Omental fat pad (tissue), 4 donors: ENCODE measurements around the gene FAM3B. TPM values are rescaled to one million over a fixed set of nuclear protein-coding genes. Genes with fewer than 3 reads are reported as not detected.

Experiments used
- ATAC-seq: fragments of 150-250 bp; one replicate; pipeline ENCODE4 v1.9.1; 2016; ENCODE audit warnings: mild to moderate bottlenecking, moderate library complexity; ENCODE audit not compliant: low FRiP score
- DNase-seq: peaks from one replicate; pipeline ENCODE4 v3.0.0-alpha.2; 2019; ENCODE audit warnings: low spot score
- CTCF ChIP-seq, 3 donors: fragments of 450-650 bp; IDR thresholded peaks; one replicate each; pipeline ENCODE4 v1.5.1; 2016 to 2017; ENCODE audit warnings: antibody characterized with exemption in 3 of 3, mild to moderate bottlenecking in 3 of 3, moderate library complexity in 2 of 3
- total RNA-seq, 4 donors: library from RNA; depleted of rRNA; stranded (reverse); fragments of >200 nt; gene quantifications; one replicate each; pipeline ENCODE4 v1.1.0, GENCODE V29; 2016

The FAM3B gene
- total RNA-seq, 4 donors from 2014 or later: 0.72 to 1.8 (median 1.2) TPM; not detected in 1

- ATAC-seq (no peak), DNase-seq (no peak)
- TF ChIP-seq CTCF (IDR thresholded peaks at IDR 0.05): no peak
These were observed 87.4 kb downstream of the FAM3B start for GRCh38 chr21:41403966-41404365.

- DNase-seq (no peak), ATAC-seq (no peak)
- TF ChIP-seq CTCF (IDR thresholded peaks at IDR 0.05): no peak
These were observed 88.7 kb downstream of the FAM3B start for GRCh38 chr21:41405321-41405720.

- DNase-seq: no peak
- no peak for TF ChIP-seq CTCF (IDR thresholded peaks at IDR 0.05)
- no peak for ATAC-seq
These were observed 89.7 kb downstream of the FAM3B start for GRCh38 chr21:41406340-41406739.

Other genes with a start within 250 kb of the FAM3B start
- gene BACE2, start 148.6 kb upstream of the FAM3B start, total RNA-seq: 10 to 100 TPM; 23.5 to 39.3 (median 37.0) TPM
- 10 to 100 TPM; 11.9 to 39.6 (median 28.7) TPM for gene MX2, start 45.2 kb downstream of the FAM3B start, total RNA-seq
- gene MX1, start 109.4 kb downstream of the FAM3B start, total RNA-seq: 10 to 100 TPM in 3 of 4 donors, 1 to 10 TPM in 1; 8.5 to 87.3 (median 44.8) TPM
- gene TMPRSS2, start 191.4 kb downstream of the FAM3B start, total RNA-seq: not detected